ENCODE measurements around the gene TPRG1. TPM values are rescaled to one million over a fixed set of nuclear protein-coding genes. Genes with fewer than 3 reads are reported as not detected.

Gene TPRG1
- total and polyA plus RNA-seq, 9 of the 15 experiments (the other 6 are each of a cell fraction or from before 2014, with no cell fraction given) = 0.01 TPM; not detected in 8

GRCh38 chr3:189365609-189366564 lies 194.1 kb downstream of the TPRG1 start:
- 0% methylated on average over 3 of the region's 3 CpGs for WGBS (ENCODE audit: insufficient coverage, low coverage, missing lambda C conversion rate)
- Histone ChIP-seq H3K4me2 (ENCODE audit: insufficient read depth, low read length) (no peak overlapping the region), H3K9me1 (ENCODE audit: control insufficient read depth, insufficient read depth, low read length) (no peaks in the 10 kb centered on the region), H3K27ac (ENCODE audit: extremely low read depth, low read depth, low read length) (no peak overlapping the region), H3K79me2 (ENCODE audit: control insufficient read depth, insufficient read depth, low read length) (no peaks in the 10 kb centered on the region), H3K4me1 (replicated peaks in 1 of 2; ENCODE audit: control insufficient read depth in 2 of 2, insufficient read depth in 2 of 2, low read length in 2 of 2) (no peaks in the 10 kb centered on the region), H3K9me3 (replicated peaks; ENCODE audit: control insufficient read depth, insufficient read depth, low read depth, low read length) (no peaks in the 10 kb centered on the region), H3K4me3 (no peak overlapping the region), H2AFZ (ENCODE audit: low read depth, low read length) (no peak overlapping the region), H3K9ac (ENCODE audit: insufficient read depth in 1 of 2, low read depth in 2 of 2, low read length in 2 of 2) (no peak overlapping the region), H3K36me3 (ENCODE audit: control insufficient read depth, insufficient read depth, low read length) (no peaks in the 10 kb centered on the region), H3K27me3 (ENCODE audit: control insufficient read depth in 2 of 2, insufficient read depth in 2 of 2, low read length in 2 of 2) (no peaks in the 10 kb centered on the region), H4K20me1 (replicated peaks; ENCODE audit: control insufficient read depth, insufficient read depth, low read length) (no peaks in the 10 kb centered on the region)
- CTCF ChIA-PET (ENCODE audit: low intra/inter-chr PET ratio) = no interaction called here
- DNase-seq (ENCODE audit: extremely low read depth in 1 of 4, low spot score in 3 of 4) = no peak
- POLR2A ChIA-PET = no interaction called here
- in situ Hi-C loops (cut with MboI) = no loop called here
- no peak for FAIRE-seq
- BruUV-seq (replicated peaks) = no TSS peak
- no peak for TF ChIP-seq GTF2F1 (IDR thresholded peaks at IDR 0.05; ENCODE audit: low read depth, low read length)
- no peak for TF ChIP-seq PKNOX1 (IDR thresholded peaks at IDR 0.05)
- TF ChIP-seq MECOM (CRISPR knock-in tag; IDR thresholded peaks at IDR 0.05) = no peak
- no peak for TF ChIP-seq IFI16 (CRISPR knock-in tag; IDR thresholded peaks at IDR 0.05)
- no peak for TF ChIP-seq SFPQ (IDR thresholded peaks at IDR 0.05; ENCODE audit: low read depth, low read length)
- TF ChIP-seq HES1 (IDR thresholded peaks at IDR 0.05; ENCODE audit: low read depth) = no peak
- TF ChIP-seq SMARCA5 (IDR thresholded peaks at IDR 0.05) = no peak
- no peak for TF ChIP-seq FIP1L1 (IDR thresholded peaks at IDR 0.05; ENCODE audit: low read depth, low read length, poor library complexity, severe bottlenecking)
- TF ChIP-seq RERE (CRISPR knock-in tag; IDR thresholded peaks at IDR 0.05; ENCODE audit: borderline replicate concordance) = no peak
- no peak for TF ChIP-seq EZH2 (IDR thresholded peaks at IDR 0.05; ENCODE audit: borderline replicate concordance, low read depth, low read length)
- intact Hi-C loops (cut with micrococcal nuclease) = no loop called here
- ATAC-seq = no peak

Data from K562 (cell line).